ENCODE measurements around the gene PRELP.

DNA sequence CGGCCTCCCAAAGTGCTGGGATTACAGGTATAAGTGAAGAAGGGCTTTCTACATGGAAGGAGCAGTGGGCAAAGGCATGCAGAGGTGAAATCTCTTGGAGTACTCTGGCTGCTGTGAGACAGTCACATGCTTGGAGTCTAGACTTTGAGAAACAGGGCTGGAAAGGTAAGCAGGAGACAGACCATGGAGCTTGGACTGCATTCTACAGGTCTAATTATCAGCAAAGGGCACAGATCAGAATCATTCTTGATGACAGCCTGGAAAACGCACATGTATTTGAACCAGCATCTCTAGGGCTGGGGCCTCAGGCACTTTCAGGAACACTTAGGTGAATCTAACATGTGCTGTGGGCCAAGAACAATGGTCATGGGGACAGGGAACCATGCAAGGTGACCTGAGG, 7.3 kb upstream of the PRELP start:
- TF ChIP-seq CTCF (IDR thresholded peaks at IDR 0.05) (no peak), POLR2A (IDR thresholded peaks at IDR 0.05) (no peak)
